Ureter (tissue), 1 donor: ENCODE results near the gene FOXJ3. TPM values are rescaled to one million over a fixed set of nuclear protein-coding genes. Genes with fewer than 3 reads are reported as not detected.
A peak's percentile ranks its signal among the peaks of the same experiment; 100 is the strongest.

ENCODE experiments used
- DNase-seq: peaks from one replicate; pipeline ENCODE4 v3.0.0-alpha.2; 2020; ENCODE audit warnings: low spot score
- total RNA-seq: library from RNA; stranded (reverse); gene quantifications from one replicate; pipeline ENCODE4 v1.2.4, GENCODE V29; 2023
- donor health status: DM: yes; HTN: yes; CAD: no.

Gene FOXJ3
- total RNA-seq = 71.0 TPM

DNA sequence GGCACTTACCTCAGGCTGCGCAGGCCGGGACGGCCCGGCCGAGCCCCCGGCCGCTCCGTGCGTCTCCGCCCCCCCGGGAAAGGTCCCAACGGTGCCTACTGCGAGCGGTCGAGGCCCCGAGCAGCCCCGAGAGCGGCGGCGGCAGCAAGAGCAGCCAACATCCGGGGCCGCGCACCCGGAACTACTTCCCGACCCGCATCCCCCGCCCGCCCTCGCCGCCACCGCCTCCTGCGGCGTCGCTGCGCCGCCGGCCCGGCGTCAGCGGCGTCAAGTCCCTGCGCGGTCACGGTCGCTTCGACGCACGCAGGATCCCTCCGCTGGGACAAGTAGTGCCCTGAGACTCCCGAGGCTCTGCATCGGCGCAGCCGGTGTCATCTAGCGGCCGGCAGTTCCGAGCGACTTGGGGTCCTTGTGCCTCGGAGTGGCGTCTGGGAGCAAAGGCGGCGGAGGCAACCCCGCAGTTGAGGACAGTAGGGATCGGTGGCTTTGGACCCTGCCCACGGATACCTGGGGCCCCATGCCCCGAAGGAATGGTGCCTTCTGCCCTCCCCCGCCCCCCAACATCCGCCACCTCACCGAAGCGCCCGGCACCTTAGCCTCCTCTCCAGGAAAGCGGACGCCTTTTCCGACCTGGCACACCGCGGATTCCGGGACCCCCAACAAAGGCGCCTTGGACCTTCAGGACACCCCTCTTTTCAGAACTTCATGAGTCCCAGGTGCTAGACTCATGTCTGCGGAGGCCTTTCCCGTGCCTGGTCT is at the start of gene FOXJ3:
Gene FOXJ3, minus strand, starts transcription at position 186 of the 759 bp plus-strand sequence. CDS start 24,142 bp downstream, outside the sequence.
- peak; percentile 94 for DNase-seq

DNA sequence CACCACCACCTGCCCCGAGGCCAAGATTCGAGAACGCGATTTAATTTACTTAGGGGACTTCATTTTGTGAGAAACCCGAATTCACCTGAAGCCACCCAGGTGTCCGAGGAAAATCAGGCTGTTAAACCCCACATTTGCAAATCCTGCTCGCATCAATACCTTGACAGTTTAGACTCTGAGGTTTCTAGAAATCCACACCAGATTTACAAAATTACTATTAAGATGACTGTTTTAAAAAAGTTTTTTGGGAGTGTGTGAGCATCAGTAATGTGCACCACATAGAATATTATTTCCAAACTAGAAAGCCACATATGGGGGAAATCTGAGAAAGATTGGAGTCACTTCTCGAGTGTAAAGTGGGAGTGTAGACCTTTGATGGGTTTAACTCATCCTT is 46.2 kb upstream of the FOXJ3 start:
- DNase-seq = no peak

DNA sequence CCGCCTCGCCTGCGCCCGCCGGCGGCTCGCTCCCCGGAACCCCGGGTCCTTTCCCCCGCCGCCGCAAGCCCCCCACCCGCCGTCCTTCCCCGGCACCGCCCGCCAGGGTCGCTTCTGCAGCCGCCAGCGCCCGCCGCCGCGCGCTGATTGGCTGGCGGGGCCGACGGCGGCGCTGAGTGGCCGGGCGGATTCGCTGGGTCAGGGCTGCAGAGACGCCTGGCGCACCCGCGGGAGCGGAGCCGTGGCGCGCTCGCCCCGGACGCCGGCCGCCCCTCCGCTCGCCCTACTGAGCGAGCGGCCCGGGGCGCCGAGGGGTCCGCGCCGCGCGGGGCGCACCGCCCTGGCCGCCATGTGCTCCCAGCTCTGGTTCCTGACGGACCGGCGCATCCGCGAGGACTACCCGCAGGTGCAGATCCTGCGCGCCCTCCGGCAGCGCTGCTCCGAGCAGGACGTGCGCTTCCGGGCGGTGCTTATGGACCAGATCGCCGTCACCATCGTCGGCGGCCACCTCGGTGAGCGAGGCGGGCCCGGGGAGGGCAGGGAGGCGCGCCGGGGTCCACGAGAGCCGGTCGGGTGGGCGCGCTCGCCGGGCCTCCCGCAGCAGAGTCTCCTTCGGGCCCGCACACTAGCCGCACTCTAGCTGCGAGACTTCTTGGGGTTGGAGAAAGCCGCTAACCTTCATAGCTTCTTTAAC is 45.7 kb upstream of the FOXJ3 start, which contains the start of gene RIMKLA:
Gene RIMKLA, plus strand, starts transcription at position 207 of the 694 bp plus-strand sequence. Its CDS starts 143 bp downstream, at position 350.
- peak; percentile 46 for DNase-seq

DNA sequence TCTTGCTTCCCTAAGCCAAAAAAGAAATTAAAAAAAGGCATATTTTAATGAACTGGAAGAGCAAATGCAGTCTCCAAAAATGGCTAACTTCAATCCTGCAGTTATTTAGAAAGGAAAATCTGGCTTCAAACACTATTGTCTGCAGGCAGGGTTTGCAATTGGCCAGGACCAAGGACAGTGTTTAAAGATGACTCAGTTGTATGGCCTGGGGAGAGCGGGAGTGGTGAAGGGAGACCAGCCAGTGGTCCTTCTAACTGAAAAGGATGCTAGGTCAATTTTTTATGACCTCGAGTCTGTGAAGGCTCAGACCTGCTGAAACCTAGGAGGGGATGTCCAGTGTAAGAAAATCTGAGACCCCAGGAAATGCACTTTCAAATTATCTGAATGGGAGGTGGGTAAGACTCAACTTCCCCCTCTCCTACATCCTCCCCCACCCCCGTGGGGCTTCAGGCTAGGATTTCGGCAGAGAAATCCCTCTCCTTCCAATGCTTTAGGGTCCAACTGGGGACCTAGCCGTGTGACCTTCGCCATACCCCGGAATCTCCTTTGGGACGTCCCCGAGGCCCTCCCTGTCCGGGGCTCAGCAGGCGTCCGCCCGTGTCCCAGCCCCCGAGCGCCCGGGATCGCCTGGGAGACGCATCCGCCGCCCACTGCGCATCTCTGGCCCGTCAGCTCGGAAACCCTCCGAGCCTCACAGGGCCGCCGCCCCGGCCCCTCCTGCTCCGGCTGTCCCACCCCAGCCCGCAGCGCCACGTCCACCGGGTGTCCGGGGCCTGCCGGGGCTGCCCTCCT is 45.0 kb upstream of the FOXJ3 start:
- DNase-seq = no peak

DNA sequence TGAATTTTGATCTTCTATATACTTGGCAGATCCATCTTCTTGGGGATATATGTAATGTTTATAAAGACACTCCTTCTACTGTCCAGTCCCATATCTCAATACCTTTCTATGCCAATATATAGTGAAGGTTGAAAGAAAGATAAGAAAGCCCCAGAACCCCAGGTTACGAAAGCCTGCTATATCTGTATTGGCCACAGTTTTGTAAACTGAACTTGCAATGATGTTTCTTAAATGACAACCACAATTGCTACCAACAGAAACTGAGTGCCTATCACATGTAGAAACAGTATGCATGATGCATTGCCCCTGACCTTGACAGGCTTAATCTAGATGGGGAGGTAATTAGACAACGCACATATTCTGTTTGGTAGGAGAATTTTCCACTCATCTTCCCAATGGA is 37.8 kb upstream of the FOXJ3 start:
- DNase-seq = no peak

DNA sequence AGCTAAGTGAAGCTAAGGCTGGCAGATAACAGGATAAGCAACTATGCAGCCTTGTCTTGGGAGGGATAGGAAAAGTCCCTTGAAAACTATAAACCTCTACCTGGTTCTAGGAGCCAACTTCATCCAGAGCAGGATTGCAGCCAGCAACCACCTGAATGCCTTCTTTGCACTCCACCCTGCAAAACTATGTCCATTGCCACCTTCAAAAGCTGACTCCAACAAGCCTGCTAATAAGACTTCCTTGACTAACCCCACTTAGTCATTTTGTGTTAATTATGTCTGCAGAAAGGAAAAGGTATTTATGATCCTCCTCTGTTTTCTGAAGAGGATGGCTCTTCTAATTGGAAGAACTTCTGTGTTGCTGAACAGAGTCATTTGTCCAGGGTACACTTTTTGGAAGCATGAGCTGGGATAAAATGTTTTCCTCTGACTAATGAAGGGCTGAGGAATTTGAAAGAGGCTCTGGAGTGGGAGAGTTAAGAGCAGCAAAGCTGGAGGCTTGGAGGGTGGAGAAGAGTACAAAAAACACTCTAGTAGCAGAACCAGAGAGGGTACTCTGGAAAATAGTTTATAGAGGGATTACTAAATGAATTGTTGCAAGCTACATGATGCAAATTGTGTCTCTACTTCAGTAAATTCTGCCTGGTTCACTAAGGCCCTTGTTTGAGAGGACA is 36.0 kb upstream of the FOXJ3 start:
- no peak for DNase-seq

DNA sequence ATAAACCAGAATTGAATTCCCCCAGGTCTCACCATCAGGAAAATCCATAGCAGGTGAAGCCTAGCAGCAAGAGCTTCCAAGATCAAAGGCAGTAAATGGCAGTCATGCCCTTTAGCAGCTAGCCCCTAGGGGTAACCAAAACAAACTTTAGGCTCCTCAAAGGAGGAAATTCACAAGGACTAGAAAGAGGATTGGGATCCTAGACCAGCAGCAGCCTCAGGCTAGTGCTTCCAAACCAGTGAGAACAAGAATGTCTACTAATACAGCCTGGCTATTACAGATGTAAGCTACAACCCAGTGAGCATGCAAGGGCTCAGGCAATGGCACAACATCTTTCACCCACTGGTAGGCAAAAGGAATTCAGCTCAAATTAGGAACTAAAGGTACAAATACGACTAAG is 34.4 kb upstream of the FOXJ3 start:
- DNase-seq = no peak

GRCh38 chr1:42368096-42368795 is 33.2 kb upstream of the FOXJ3 start:
- no peak for DNase-seq

DNA sequence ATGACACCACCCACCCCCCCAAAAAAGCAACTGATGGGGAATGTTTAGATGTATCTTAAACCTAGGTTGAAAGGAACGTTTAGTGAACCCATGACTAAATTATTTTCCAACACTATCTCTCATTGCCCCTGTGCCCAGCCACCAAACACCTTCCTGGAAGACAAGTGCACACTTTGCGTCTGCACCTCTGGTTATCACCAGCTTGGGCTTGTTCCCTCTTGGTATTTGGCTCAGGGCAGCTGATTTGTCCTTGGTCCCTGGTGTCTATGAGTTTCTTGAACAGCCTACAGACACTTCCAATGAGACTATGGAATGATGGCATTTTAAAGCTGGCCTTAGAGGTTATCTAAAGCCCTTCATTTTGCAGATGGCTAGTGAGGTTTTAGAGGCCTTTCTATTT is 30.1 kb upstream of the FOXJ3 start:
- DNase-seq = no peak

- no peak for DNase-seq
Observed at GRCh38 chr1:42364542-42364941, 29.5 kb upstream of the FOXJ3 start.

GRCh38 chr1:42364089-42364488 is 29.1 kb upstream of the FOXJ3 start:
- DNase-seq = no peak

GRCh38 chr1:42359466-42359865 is 24.4 kb upstream of the FOXJ3 start:
- DNase-seq = no peak

DNA sequence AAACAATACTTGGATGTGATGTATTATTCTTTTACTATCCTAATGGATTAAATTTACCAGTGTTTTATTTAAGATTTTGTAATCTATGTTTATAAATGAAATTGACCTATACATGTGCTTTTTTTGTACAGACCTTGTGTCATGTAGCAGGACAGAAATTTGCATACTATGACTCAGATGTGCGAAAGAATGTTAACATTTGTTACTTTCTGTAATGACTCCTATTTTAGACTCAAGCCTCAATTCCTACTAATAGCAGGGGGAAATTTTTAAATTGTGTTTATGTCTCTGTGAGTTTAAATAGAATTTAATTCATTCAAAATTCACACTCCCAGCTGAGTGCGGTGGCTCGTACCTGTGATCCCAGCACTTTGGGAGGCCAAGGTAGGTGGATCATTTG is 23.8 kb upstream of the FOXJ3 start:
- no peak for DNase-seq

DNA sequence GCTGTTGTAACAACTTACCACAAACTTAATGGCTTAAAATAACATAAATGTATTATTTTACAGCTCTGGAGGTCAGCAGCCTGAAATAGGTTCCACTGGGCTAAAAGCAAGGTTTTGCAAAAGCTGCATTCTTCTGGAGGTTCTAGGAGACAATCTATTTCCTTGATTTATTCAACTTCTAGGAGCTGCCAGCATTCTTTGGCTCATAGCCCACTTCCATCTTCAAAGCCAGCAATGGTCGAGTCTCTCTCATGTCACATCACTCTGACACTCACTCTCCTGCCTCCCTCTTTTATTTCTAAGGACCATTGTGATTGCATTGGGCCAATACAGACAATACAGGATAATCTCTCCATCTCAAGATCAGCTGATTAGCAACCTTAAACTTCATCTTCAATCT is 15.1 kb upstream of the FOXJ3 start:
- no peak for DNase-seq

GRCh38 chr1:42348498-42348897 is 13.5 kb upstream of the FOXJ3 start:
- no peak for DNase-seq

DNA sequence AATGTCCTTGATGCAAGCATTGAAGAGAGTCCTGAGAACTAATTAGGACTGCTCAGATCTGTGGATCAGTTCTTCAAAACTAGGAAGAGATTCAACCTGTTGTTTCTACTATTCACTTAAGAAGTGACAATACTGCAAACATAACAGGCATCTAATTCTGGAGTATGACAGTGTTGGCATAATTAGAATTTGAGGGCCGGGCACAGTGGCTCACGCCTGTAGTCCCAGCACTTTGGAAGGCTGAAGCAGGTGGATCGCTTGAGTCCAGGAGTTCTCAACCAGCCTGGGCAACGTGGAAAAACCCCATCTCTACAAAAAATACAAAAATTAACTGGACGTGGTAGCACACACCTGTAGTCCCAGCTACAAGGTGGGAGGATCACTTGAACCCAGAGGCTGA is 8.0 kb upstream of the FOXJ3 start:
- DNase-seq = no peak

- no peak for DNase-seq
Observed at GRCh38 chr1:42340901-42341300, 5.9 kb upstream of the FOXJ3 start.

GRCh38 chr1:42340093-42340492 is 5.1 kb upstream of the FOXJ3 start:
- DNase-seq = no peak

DNA sequence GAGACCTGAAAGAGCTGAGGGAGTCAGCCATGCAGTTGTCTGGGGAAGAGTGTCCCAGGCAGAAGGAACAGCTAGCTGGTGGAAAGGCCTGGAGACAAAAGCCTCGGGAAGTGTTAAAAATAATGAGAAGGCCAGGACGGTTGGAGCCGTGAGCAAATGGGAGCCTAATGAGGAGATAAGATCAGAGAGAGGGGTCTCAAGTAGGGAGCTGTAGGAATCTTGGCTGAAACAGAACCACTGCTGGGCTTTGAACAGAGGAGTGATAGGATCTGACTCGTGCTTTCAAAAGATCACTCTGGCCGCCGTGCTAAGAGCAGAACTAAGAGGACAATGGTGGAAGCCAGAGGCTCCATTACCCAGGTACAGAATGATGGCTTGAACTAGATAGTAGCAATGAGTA is 1.9 kb upstream of the FOXJ3 start:
- no peak for DNase-seq

GRCh38 chr1:42335809-42336518 is 929 bp upstream of the FOXJ3 start:
- no peak for DNase-seq
